ENCODE measurements around the gene RNF182. TPM values are rescaled to one million over a fixed set of nuclear protein-coding genes. Genes with fewer than 3 reads are reported as not detected.

RNF182 gene
- 15.4 and 16.5 TPM in 2 replicates for total RNA-seq

GRCh38 chr6:13924949-13925881 is at the start of gene RNF182:
Gene RNF182, plus strand, starts transcription at chr6:13924952. Its CDS starts 52,168 bp downstream, at chr6:13977120.

Other genes starting within 250 kb of the RNF182 start
- 35.3 and 45.8 TPM in 2 replicates for gene RANBP9, start 213.1 kb upstream of the RNF182 start, total RNA-seq
- 10.1 and 12.3 TPM in 2 replicates for gene MCUR1, start 110.4 kb upstream of the RNF182 start, total RNA-seq
- gene CD83, start 192.8 kb downstream of the RNF182 start, total RNA-seq, result 3.4 and 6.0 TPM in 2 replicates